Bronchial epithelial cell (primary cell): ENCODE measurements around the gene HLA-B. TPM values are rescaled to one million over a fixed set of nuclear protein-coding genes. Genes with fewer than 3 reads are reported as not detected.
A peak's percentile ranks its signal among the peaks of the same experiment; 100 is the strongest.

Source experiments
- DNase-seq: peaks from one replicate; pipeline ENCODE4 v3.0.0-alpha.2; 2010; ENCODE audit warnings: low read depth
- FAIRE-seq: peaks from 2 replicates; lab custom pipeline; 2011; peaks lifted over from hg19 to GRCh38; lab: Jason Lieb, UNC
- H3K27me3 ChIP-seq: 2 replicates; pipeline ENCODE4 v1.5.1; 2011; ENCODE audit warnings: low read length; ENCODE audit not compliant: control insufficient read depth, insufficient read depth
- H3K36me3 ChIP-seq: 2 replicates; pipeline ENCODE4 v1.5.1; 2011; ENCODE audit warnings: low read length; ENCODE audit not compliant: control insufficient read depth, insufficient read depth
- H3K4me3 ChIP-seq: 2 replicates; pipeline ENCODE4 v1.5.1; 2011; ENCODE audit warnings: mild to moderate bottlenecking, low read depth, low read length, control low read depth
- CTCF ChIP-seq: IDR thresholded peaks from 2 replicates; pipeline ENCODE4 v1.5.1; 2011; ENCODE audit warnings: mild to moderate bottlenecking, moderate library complexity, low read length, control low read depth, inconsistent platforms; ENCODE audit not compliant: insufficient read depth, severe bottlenecking
- total RNA-seq: library from RNA; depleted of rRNA; stranded (reverse); fragments of >200 nt; gene quantifications from 2 replicates; pipeline ENCODE4 v1.2.1, GENCODE V29; 2014

HLA-B gene
- total RNA-seq, 1 donor from 2014 or later = 46.9 TPM

- no peak for TF ChIP-seq CTCF
- DNase-seq = no peak
- Histone ChIP-seq H3K27me3 (peaks cover 9% of the 10 kb centered on the region), H3K4me3 (no peak overlapping the region), H3K36me3 (no peaks in the 10 kb centered on the region)
- FAIRE-seq = no peak
These were observed 8.9 kb upstream of the HLA-B start for GRCh38 chr6:31365864-31366263.

- no peak for TF ChIP-seq CTCF
- H3K27me3 ChIP-seq = peaks cover 13% of the 10 kb centered on the region
- FAIRE-seq = no peak
These were observed 6.8 kb upstream of the HLA-B start for GRCh38 chr6:31363811-31364210.

GRCh38 chr6:31362751-31363150 lies 5.8 kb upstream of the HLA-B start:
- DNase-seq = no peak
- TF ChIP-seq CTCF = no peak
- no peak for FAIRE-seq
- no peaks in the 10 kb centered on the region for H3K36me3 ChIP-seq
- H3K27me3 ChIP-seq = peaks cover 13% of the 10 kb centered on the region
- H3K4me3 ChIP-seq = no peak overlapping the region

More at GRCh38 chr6:31363811-31364210, 6.8 kb upstream of the HLA-B start:
- DNase-seq = peak; percentile 15
- no peak overlapping the region for H3K4me3 ChIP-seq
- H3K36me3 ChIP-seq = no peaks in the 10 kb centered on the region

GRCh38 chr6:31359581-31359980 lies 2.6 kb upstream of the HLA-B start:
- Histone ChIP-seq H3K4me3 (no peak overlapping the region), H3K36me3 (no peaks in the 10 kb centered on the region), H3K27me3 (peaks cover 5% of the 10 kb centered on the region)
- FAIRE-seq (no peak), DNase-seq (no peak)
- no peak for TF ChIP-seq CTCF

GRCh38 chr6:31358302-31358701 lies 1.3 kb upstream of the HLA-B start:
- DNase-seq (no peak), FAIRE-seq (no peak)
- no peak overlapping the region for H3K4me3 ChIP-seq
- H3K36me3 ChIP-seq = no peaks in the 10 kb centered on the region
- peaks cover 3% of the 10 kb centered on the region for H3K27me3 ChIP-seq
- no peak for TF ChIP-seq CTCF

- no peak for TF ChIP-seq CTCF
- DNase-seq (no peak), FAIRE-seq (no peak)
- Histone ChIP-seq H3K27me3 (peaks cover 3% of the 10 kb centered on the region), H3K36me3 (no peaks in the 10 kb centered on the region), H3K4me3 (no peak overlapping the region)
These were observed 907 bp upstream of the HLA-B start for GRCh38 chr6:31357886-31358285.
